GM12878 (cell line): ENCODE measurements around the gene ALDH1A3. TPM values are rescaled to one million over a fixed set of nuclear protein-coding genes. Genes with fewer than 3 reads are reported as not detected.

Experiments used
- ATAC-seq: fragments of 200-7000 bp; cut with Tn5 transposase; 3 replicates; pipeline ENCODE4 v1.9.1; 2020; ENCODE audit warnings: mild to moderate bottlenecking, moderate library complexity
- BruUV-seq: library from RNA; stranded (reverse); fragments of 400-500 nt; replicated peaks from 2 replicates; lab custom pipeline; 2021; lab: Mats Ljungman, UMichigan
- CTCF ChIA-PET: fragments of 300-600 bp; sonication (Branson Sonifier 250); formaldehyde crosslinking; extraction: SDS; loops from one replicate; lab custom pipeline; 2021; ENCODE audit warnings: inconsistent platforms; lab: Yijun Ruan, JAX
- POLR2A ChIA-PET: fragments of 350-600 bp; formaldehyde crosslinking; extraction: SDS; loops from one replicate; lab custom pipeline; 2021; ENCODE audit warnings: inconsistent platforms; lab: Charles Lee
- RAD21 ChIA-PET: fragments of 300-600 bp; sonication (Branson Sonifier 250); formaldehyde crosslinking; loops from one replicate; lab custom pipeline; 2023; ENCODE audit warnings: antibody characterized with exemption; ENCODE audit not compliant: unreplicated experiment; lab: Charles Lee
- SMC1A ChIA-PET: fragments of 300-600 bp; sonication (Branson Sonifier 250); formaldehyde crosslinking; loops from one replicate; lab custom pipeline; 2023; ENCODE audit not compliant: unreplicated experiment, uncharacterized antibody; lab: Charles Lee
- DNase-seq: peaks from one replicate; pipeline ENCODE4 v3.0.0-alpha.2; 2011; ENCODE audit warnings: low read depth, low spot score
- FAIRE-seq: peaks from 3 replicates; lab custom pipeline; 2011; peaks lifted over from hg19 to GRCh38; lab: Jason Lieb, UNC
- H2AFZ ChIP-seq: 2 replicates; pipeline ENCODE4 v1.6.0; 2011; ENCODE audit warnings: low read depth, low read length, control low read depth; ENCODE audit not compliant: control insufficient read depth
- H3K27ac ChIP-seq: 2 replicates; pipeline ENCODE4 v1.5.1; 2011; ENCODE audit warnings: control low read depth; ENCODE audit not compliant: control insufficient read depth, insufficient read depth
- H3K27me3 ChIP-seq, 2 experiments: replicated peaks in 1 of 2; 2 replicates each; pipeline versions ENCODE4 v1.6.0 to v1.6.1; 2011; ENCODE audit warnings: low read length in 1 of 2; ENCODE audit not compliant: control insufficient read depth in 2 of 2, insufficient read depth in 2 of 2
- H3K36me3 ChIP-seq, 2 experiments: 2 replicates each; pipeline ENCODE4 v1.5.1; 2011; ENCODE audit warnings: low read length in 1 of 2; ENCODE audit not compliant: control insufficient read depth in 2 of 2, insufficient read depth in 2 of 2
- H3K4me1 ChIP-seq: 2 replicates; pipeline ENCODE4 v1.6.1; 2011; ENCODE audit warnings: mild to moderate bottlenecking, low read length, moderate library complexity, mixed read lengths; ENCODE audit not compliant: control insufficient read depth, insufficient read depth
- H3K4me2 ChIP-seq: 2 replicates; pipeline ENCODE4 v1.6.0; 2011; ENCODE audit warnings: control low read depth; ENCODE audit not compliant: control insufficient read depth, insufficient read depth
- H3K4me3 ChIP-seq: fragments of 200-600 bp; sonication (generic); 2 replicates; pipeline ENCODE4 v1.5.1; 2016
- H3K79me2 ChIP-seq: 2 replicates; pipeline ENCODE4 v1.6.0; 2011; ENCODE audit warnings: low read length; ENCODE audit not compliant: control insufficient read depth, insufficient read depth
- H3K9ac ChIP-seq: 2 replicates; pipeline ENCODE4 v1.8.0; 2011; ENCODE audit warnings: low read length, control low read depth, mixed read lengths; ENCODE audit not compliant: control insufficient read depth, insufficient read depth
- H3K9me3 ChIP-seq: replicated peaks from 3 replicates; pipeline ENCODE4 v1.5.1; 2011; ENCODE audit warnings: mild to moderate bottlenecking, low read length; ENCODE audit not compliant: control insufficient read depth, insufficient read depth
- H4K20me1 ChIP-seq: 2 replicates; pipeline ENCODE4 v1.6.0; 2011; ENCODE audit not compliant: control insufficient read depth, insufficient read depth
- CUX1 ChIP-seq: IDR thresholded peaks from 2 replicates; pipeline ENCODE4 v1.6.1; 2012; ENCODE audit warnings: improper control_type of control experiment, low read depth, low read length; ENCODE audit not compliant: insufficient replicate concordance
- YY1 ChIP-seq: IDR thresholded peaks from 2 replicates; pipeline ENCODE4 v1.6.1; 2011; ENCODE audit warnings: low read depth, mild to moderate bottlenecking, low read length
- WGBS: methylation state at CpG from one replicate; pipeline ENCODE4 v1.1.6; 2016; ENCODE audit warnings: low lambda C conversion rate; ENCODE audit not compliant: insufficient replicate concordance, insufficient coverage; ENCODE audit errors: missing lambda C conversion rate; 5-methylcytosine and 5-hydroxymethylcytosine counted together
- in situ Hi-C: fragments of 300-500 bp; cut with MboI; formaldehyde crosslinking; loops from 9 replicates; pipeline ENCODE4 v1.14.3; 2018; ENCODE audit warnings: mixed read lengths
- intact Hi-C: fragments of 100-400 bp; cut with micrococcal nuclease; formaldehyde crosslinking; loops from one replicate; pipeline ENCODE4 v1.14.2; 2022; ENCODE audit not compliant: unreplicated experiment
- polyA plus RNA-seq, 11 experiments: library from polyadenylated mRNA; depleted of rRNA in 4 of 11; unstranded in 6 of 11; stranded (reverse) in 5 of 11; fragments of >200 nt; fragmentation: Nextera tagmentation in 4 of 11; fragmentation: Illumina TruSeq in 1 of 11; extraction: Ambion mirVana in 4 of 11; extraction: Trizol in 1 of 11; gene quantifications; 1 replicate in 1 of 11; 2 replicates in 10 of 11; pipeline versions ENCODE4 v1.2.1 to v1.2.3, GENCODE V29; 2011 to 2016; ENCODE audit warnings: inconsistent platforms in 2 of 11, missing spikeins in 2 of 11, low read depth in 1 of 11
- small RNA-seq: library from RNA; depleted of rRNA; stranded (forward); fragments of <200 nt; gene quantifications from one replicate; pipeline ENCODE3, GENCODE V24; 2014
- total RNA-seq, 4 experiments: library from RNA; depleted of rRNA in 3 of 4; stranded (reverse); fragments of >200 nt in 3 of 4; fragmentation: Illumina TruSeq in 1 of 4; extraction: Trizol in 1 of 4; gene quantifications; 2 replicates each; pipeline versions ENCODE4 v1.2.1 to v1.2.3, GENCODE V29; 2013 to 2021

ALDH1A3 gene
- total and polyA plus RNA-seq, 10 of the 15 experiments (the other 5 are each of a cell fraction or from before 2014, with no cell fraction given): 0.06 to 0.69 (median 0.18) TPM

DNA sequence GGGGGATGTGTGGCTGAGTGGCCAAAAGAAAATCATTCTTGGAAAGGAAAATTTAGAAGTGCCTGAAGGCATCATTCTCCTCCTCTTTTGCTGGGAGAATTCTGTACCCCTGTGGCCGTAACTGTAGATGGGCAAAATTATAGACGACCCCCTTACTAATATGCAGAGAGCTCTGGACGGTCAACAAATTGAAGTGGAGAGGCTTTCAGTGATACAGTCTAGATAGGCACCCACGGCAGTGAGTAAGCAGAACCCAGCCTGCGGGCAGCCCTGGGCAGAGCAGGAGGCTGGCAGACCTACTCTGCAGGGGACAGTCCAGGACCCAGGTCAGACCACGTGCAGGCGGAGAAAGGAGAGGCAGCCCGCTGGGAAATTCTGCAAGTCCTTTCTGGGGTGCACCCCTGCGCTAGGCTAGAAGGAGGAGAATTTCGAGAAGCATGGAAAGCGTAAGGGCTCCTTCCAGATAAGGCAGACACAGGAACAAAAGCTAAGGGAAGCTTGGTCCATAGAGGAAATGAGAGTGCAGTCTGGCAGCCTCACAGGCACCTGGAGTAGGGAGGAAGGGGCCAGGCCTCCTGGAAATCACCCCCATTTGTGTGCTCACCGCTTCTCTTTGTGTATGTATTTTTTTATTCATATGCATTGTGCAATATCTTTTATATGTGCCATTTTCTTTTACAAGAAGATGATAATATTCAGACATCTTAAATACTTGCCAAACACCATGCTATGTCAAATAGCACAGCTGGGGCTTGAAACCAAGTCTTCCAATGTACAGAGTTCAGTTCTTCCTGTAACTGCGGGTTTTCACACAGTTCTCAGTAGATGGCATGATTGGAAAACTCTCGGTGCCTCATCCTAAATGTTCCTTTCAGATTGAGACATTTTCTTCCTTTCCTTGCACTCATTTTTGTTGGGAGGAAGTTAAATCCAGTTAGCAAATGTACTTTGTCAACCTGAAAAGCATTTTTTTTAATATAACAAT, 79.7 kb downstream of the ALDH1A3 start:
- POLR2A ChIA-PET: interaction anchor here (1.0 to 1.3 kb wide), 3 partner anchors 10 to 36 kb away, joined by 3 to 6 read pairs (median 6); no protein-coding TSS in a partner anchor
- Histone ChIP-seq H3K4me1 (peaks cover 10% of the 10 kb centered on the region), H3K27me3 (no peaks in the 10 kb centered on the region), H3K9me3 (no peaks in the 10 kb centered on the region; the same call in 1 of the 3 replicates), H4K20me1 (no peaks in the 10 kb centered on the region), H3K4me3 (no peak overlapping the region), H3K4me2 (peak overlapping the region; percentile 13; the same call in 1 of the 2 replicates), H2AFZ (no peak overlapping the region), H3K27ac (peak overlapping the region; percentile 27; the same call in 1 of the 2 replicates), H3K79me2 (peaks cover 43% of the 10 kb centered on the region), H3K36me3 (peaks cover 3 to 6% of the 10 kb centered on the region in 2 experiments), H3K9ac (no peak overlapping the region)
- RAD21 ChIA-PET: interaction anchor here (1.3 to 1.9 kb wide), 2 partner anchors 16 to 41 kb away, joined by 6 to 15 read pairs; no protein-coding TSS in a partner anchor
- TF ChIP-seq YY1 (no peak), CUX1 (no peak)
- ATAC-seq (peak; percentile 41), FAIRE-seq (no peak), DNase-seq (no peak)
- intact Hi-C loops: no loop called here
- no TSS peak for BruUV-seq
- 83% methylated on average over 14 of the region's 14 CpGs for WGBS
- in situ Hi-C loops: no loop called here
- CTCF ChIA-PET: interaction anchor here (1.2 to 3.2 kb wide), 3 partner anchors 16 to 48 kb away, joined by 3 to 22 read pairs (median 12); no protein-coding TSS in a partner anchor
- SMC1A ChIA-PET: interaction anchor here (1.3 to 1.9 kb wide), 2 partner anchors 11 to 15 kb away, joined by 3 to 6 read pairs; no protein-coding TSS in a partner anchor

Small RNAs within 50 kb of the gene (small RNA-seq; reads per million reads assigned to genes)
- gene AC015712.3: not detected

Other genes with a start within 250 kb of the ALDH1A3 start
- 15.6 and 23.0 TPM in 2 replicates for gene LRRK1, start 39.5 kb downstream of the ALDH1A3 start, total RNA-seq (2014; rRNA removed)
- gene LRRK1, start 39.5 kb downstream of the ALDH1A3 start, total RNA-seq (2014; rRNA removed; fragmentation: Illumina TruSeq; extraction: Trizol): 13.1 and 13.5 TPM in 2 replicates
- gene LRRK1, start 39.5 kb downstream of the ALDH1A3 start, total RNA-seq (2021): 51.5 and 58.3 TPM in 2 replicates
- gene LRRK1, start 39.5 kb downstream of the ALDH1A3 start, polyA plus RNA-seq (2011; rRNA removed): 14.0 and 23.0 TPM in 2 replicates
- 14.8 and 17.5 TPM in 2 replicates for gene LRRK1, start 39.5 kb downstream of the ALDH1A3 start, polyA plus RNA-seq (2014; fragmentation: Illumina TruSeq; extraction: Trizol)
- 1 to 10 TPM; 2.2 to 2.7 TPM for gene LRRK1, start 39.5 kb downstream of the ALDH1A3 start, polyA plus RNA-seq (2014; fragmentation: Nextera tagmentation; extraction: Ambion mirVana)
- gene LRRK1, start 39.5 kb downstream of the ALDH1A3 start, polyA plus RNA-seq (2014; rRNA removed): 29.9 and 33.8 TPM in 2 replicates
- 10 to 100 TPM; 13.9 to 18.3 TPM for gene LRRK1, start 39.5 kb downstream of the ALDH1A3 start, polyA plus RNA-seq (2016; fragmentation: Nextera tagmentation; extraction: Ambion mirVana)